K562 (cell line): ENCODE results near the gene CARMIL1. TPM values are rescaled to one million over a fixed set of nuclear protein-coding genes. Genes with fewer than 3 reads are reported as not detected.

Source experiments
- ATAC-seq: fragments of 200-7000 bp; cut with Tn5 transposase; 3 replicates; pipeline ENCODE4 v1.9.1; 2020; ENCODE audit warnings: moderate library complexity
- BruUV-seq: library from RNA; stranded (reverse); fragments of 400-500 nt; replicated peaks from 2 replicates; lab custom pipeline; 2021; lab: Mats Ljungman, UMichigan
- CTCF ChIA-PET: fragments of 300-600 bp; formaldehyde crosslinking; extraction: SDS; loops from one replicate; lab custom pipeline; 2021; ENCODE audit warnings: low intra/inter-chr PET ratio; lab: Yijun Ruan, JAX
- POLR2A ChIA-PET: fragments of 300-600, 350-650 bp; sonication (Branson Sonifier 250); formaldehyde crosslinking; extraction: SDS; loops from one replicate; lab custom pipeline; 2021; ENCODE audit warnings: antibody characterized with exemption, inconsistent platforms; lab: Yijun Ruan, JAX
- DNase-seq, 4 experiments: peaks; one replicate each; pipeline versions ENCODE4 v3.0.0 to v3.0.0-alpha.2; 2011 to 2018; ENCODE audit warnings: low spot score in 3 of 4, mixed read lengths in 3 of 4; ENCODE audit errors: extremely low read depth in 1 of 4
- FAIRE-seq: peaks from 2 replicates; lab custom pipeline; 2011; peaks lifted over from hg19 to GRCh38; lab: Jason Lieb, UNC
- H2AFZ ChIP-seq: 2 replicates; pipeline ENCODE4 v1.6.0; 2011; ENCODE audit warnings: low read depth, low read length, control low read depth, inconsistent platforms
- H3K27ac ChIP-seq: fragments of 200-600 bp; 3 replicates; pipeline ENCODE4 v1.8.0; 2011; ENCODE audit warnings: low read depth, mild to moderate bottlenecking, control low read depth, inconsistent platforms, low read length, moderate library complexity, mixed read lengths; ENCODE audit errors: extremely low read depth
- H3K27me3 ChIP-seq, 2 experiments: fragments of 300-600 bp in 1 of 2; 2 replicates in 1 of 2; 3 replicates in 1 of 2; pipeline versions ENCODE4 v1.6.0 to v1.8.0; 2011; ENCODE audit warnings: inconsistent platforms in 2 of 2, low read length in 2 of 2, mild to moderate bottlenecking in 1 of 2, mixed read lengths in 1 of 2, moderate library complexity in 1 of 2; ENCODE audit not compliant: control insufficient read depth in 2 of 2, insufficient read depth in 2 of 2
- H3K36me3 ChIP-seq: fragments of 300-600 bp; 3 replicates; pipeline ENCODE4 v1.8.0; 2011; ENCODE audit warnings: mild to moderate bottlenecking, low read length, inconsistent platforms; ENCODE audit not compliant: control insufficient read depth, insufficient read depth
- H3K4me1 ChIP-seq, 2 experiments: fragments of 200-600 bp in 1 of 2; replicated peaks in 1 of 2; 2 replicates in 1 of 2; 3 replicates in 1 of 2; pipeline versions ENCODE4 v1.5.1 to v1.8.0; 2011; ENCODE audit warnings: inconsistent platforms in 2 of 2, low read length in 2 of 2, mild to moderate bottlenecking in 1 of 2, mixed read lengths in 1 of 2, moderate library complexity in 1 of 2; ENCODE audit not compliant: control insufficient read depth in 2 of 2, insufficient read depth in 2 of 2
- H3K4me2 ChIP-seq: 2 replicates; pipeline ENCODE4 v1.6.1; 2011; ENCODE audit warnings: low read length, control low read depth, inconsistent platforms, mixed read lengths; ENCODE audit not compliant: insufficient read depth
- H3K4me3 ChIP-seq: fragments of 200-600 bp; sonication (generic), shearing (Covaris generic); 2 replicates; pipeline ENCODE4 v1.5.1; 2016; ENCODE audit warnings: control low read depth, inconsistent platforms
- H3K79me2 ChIP-seq: fragments of 200-600 bp; 3 replicates; pipeline ENCODE4 v1.8.0; 2011; ENCODE audit warnings: low read length, inconsistent platforms; ENCODE audit not compliant: control insufficient read depth, insufficient read depth
- H3K9ac ChIP-seq, 2 experiments: 2 replicates each; pipeline versions ENCODE4 v1.6.0 to v1.6.1; 2011; ENCODE audit warnings: low read depth in 2 of 2, low read length in 2 of 2, control low read depth in 1 of 2, inconsistent platforms in 1 of 2, mild to moderate bottlenecking in 1 of 2, mixed read lengths in 1 of 2; ENCODE audit not compliant: insufficient read depth in 1 of 2
- H3K9me1 ChIP-seq: one replicate; pipeline ENCODE4 v1.6.0; 2011; ENCODE audit warnings: inconsistent platforms, mild to moderate bottlenecking, low read length, moderate library complexity; ENCODE audit not compliant: control insufficient read depth, insufficient read depth
- H3K9me3 ChIP-seq: replicated peaks from 2 replicates; pipeline ENCODE4 v1.5.1; 2011; ENCODE audit warnings: low read depth, low read length, inconsistent platforms; ENCODE audit not compliant: control insufficient read depth, insufficient read depth
- H4K20me1 ChIP-seq: replicated peaks from 2 replicates; pipeline ENCODE4 v1.6.1; 2011; ENCODE audit warnings: low read length, inconsistent platforms, mixed read lengths; ENCODE audit not compliant: control insufficient read depth, insufficient read depth
- CTBP1 ChIP-seq: fragments of 450-650 bp; IDR thresholded peaks from 2 replicates; pipeline ENCODE4 v1.6.1; 2016; ENCODE audit warnings: borderline replicate concordance
- PHB ChIP-seq: fragments of 250-450 bp; sonication (Bioruptor Pico); IDR thresholded peaks from 2 replicates; pipeline ENCODE4 v1.5.0; 2021
- PHB2 ChIP-seq: fragments of 450-650 bp; IDR thresholded peaks from 2 replicates; pipeline ENCODE4 v1.6.1; 2017; ENCODE audit warnings: low read depth
- POLR2AphosphoS5 ChIP-seq: IDR thresholded peaks from 2 replicates; pipeline ENCODE4 v1.6.1; 2011; ENCODE audit warnings: mild to moderate bottlenecking, low read depth, low read length, moderate library complexity; ENCODE audit not compliant: control insufficient read depth, insufficient read depth
- TGIF2 ChIP-seq: sonication (generic); formaldehyde crosslinking; IDR thresholded peaks from 2 replicates; pipeline ENCODE4 v1.8.1; 2022; ENCODE audit warnings: mild to moderate bottlenecking, missing genetic modification reagents, moderate library complexity
- YBX1 ChIP-seq: fragments of 450-650 bp; IDR thresholded peaks from 2 replicates; pipeline ENCODE4 v1.7.1; 2016; ENCODE audit warnings: mild to moderate bottlenecking
- ZFX ChIP-seq: sonication (generic); formaldehyde crosslinking; IDR thresholded peaks from 2 replicates; pipeline ENCODE4 v1.8.0; 2022; ENCODE audit warnings: mild to moderate bottlenecking, missing genetic modification reagents, moderate library complexity
- WGBS: fragments of 100-300 bp; shearing (Covaris generic); methylation state at CpG from one replicate; pipeline ENCODE4 v1.1.6; 2016; ENCODE audit warnings: low coverage, mixed read lengths; ENCODE audit not compliant: insufficient coverage; ENCODE audit errors: missing lambda C conversion rate; 5-methylcytosine and 5-hydroxymethylcytosine counted together
- in situ Hi-C: fragments of 300-500 bp; cut with MboI; formaldehyde crosslinking; loops from 4 replicates; pipeline ENCODE4 v1.15.0; 2018; ENCODE audit warnings: inconsistent platforms, mixed read lengths
- intact Hi-C: fragments of 100-400 bp; cut with micrococcal nuclease; formaldehyde crosslinking; loops from 2 replicates; pipeline ENCODE4 v1.14.2; 2022
- polyA plus RNA-seq, 8 experiments: library from polyadenylated mRNA; depleted of rRNA in 4 of 8; stranded (reverse) in 5 of 8; unstranded in 3 of 8; fragments of >200 nt; fragmentation: Nextera tagmentation in 2 of 8; fragmentation: Illumina TruSeq in 1 of 8; extraction: Ambion mirVana in 2 of 8; extraction: Trizol in 1 of 8; gene quantifications; 2 replicates each; pipeline versions ENCODE4 v1.2.1 to v1.2.3, GENCODE V29; 2011 to 2014; ENCODE audit warnings: inconsistent platforms in 1 of 8, missing spikeins in 1 of 8
- total RNA-seq, 7 experiments: library from RNA; depleted of rRNA in 6 of 7; stranded (reverse); fragments of >200 nt in 6 of 7; fragmentation: Illumina TruSeq in 2 of 7; extraction: Trizol in 2 of 7; gene quantifications; 2 replicates each; pipeline versions ENCODE4 v1.2.1 to v1.2.3, GENCODE V29; 2011 to 2021; ENCODE audit warnings: low replicate concordance in 1 of 7
- TF ChIP-seq, protein P1 (sequence below): sonication (generic); formaldehyde crosslinking; IDR thresholded peaks from 2 replicates; pipeline ENCODE4 v1.9.0; 2022; ENCODE audit warnings: mild to moderate bottlenecking, missing genetic modification reagents
- TF ChIP-seq, protein P2 (sequence below): fragments of 450-650 bp; IDR thresholded peaks from one replicate; pipeline ENCODE4 v1.6.1; 2018; ENCODE audit warnings: mild to moderate bottlenecking, moderate library complexity; ENCODE audit not compliant: partially characterized antibody
- TF ChIP-seq, protein P3 (sequence below): fragments of 450-650 bp; formaldehyde crosslinking; IDR thresholded peaks from 2 replicates; pipeline ENCODE4 v1.4.0; 2022; ENCODE audit warnings: mild to moderate bottlenecking, moderate library complexity

Gene CARMIL1
- total and polyA plus RNA-seq, 9 of the 15 experiments (the other 6 are each of a cell fraction or from before 2014, with no cell fraction given): 0.04 to 0.32 (median 0.10) TPM; not detected in 1

DNA sequence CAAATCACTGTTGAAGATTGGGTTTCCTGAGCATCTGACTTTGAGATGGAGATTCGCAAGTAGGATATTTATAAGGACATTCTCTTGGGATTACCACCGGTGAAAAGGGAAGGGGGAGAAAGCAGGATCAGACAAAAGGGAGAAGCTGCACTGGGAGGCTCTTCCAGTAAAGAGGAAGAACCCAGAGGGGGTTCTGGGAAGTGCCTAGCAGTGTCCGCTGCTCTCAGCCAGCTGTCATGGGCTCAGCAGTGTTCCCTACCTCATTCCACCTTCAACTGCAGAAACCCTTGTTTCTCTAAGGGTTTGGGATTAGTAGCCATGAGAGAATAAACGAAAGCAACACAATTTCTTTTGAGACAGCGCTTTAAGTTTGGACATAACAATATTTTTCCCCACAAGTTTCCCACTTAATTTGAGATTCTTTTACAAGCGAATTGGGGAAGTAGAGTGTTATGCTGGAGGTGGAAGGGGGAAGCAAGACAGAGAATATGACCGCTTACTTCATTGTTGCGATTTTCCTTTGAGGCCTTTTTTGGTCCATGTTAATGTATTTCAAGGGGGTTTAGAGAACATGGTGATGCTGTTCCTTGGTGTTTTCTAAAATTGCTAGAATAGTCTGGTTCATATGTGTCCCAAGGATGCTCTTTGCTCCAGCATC is 218.3 kb downstream of the CARMIL1 start:
- 4% methylated on average over 8 of the region's 8 CpGs for WGBS

More for the DNA sequence above, 218.3 kb downstream of the CARMIL1 start:
- no peaks in the 10 kb centered on the region for H3K79me2 ChIP-seq
- FAIRE-seq (no peak), DNase-seq (no peak), ATAC-seq (no peak)
- BruUV-seq: no TSS peak
- H2AFZ ChIP-seq: no peak overlapping the region
- CTCF ChIA-PET: no interaction called here
- H3K9me3 ChIP-seq: no peaks in the 10 kb centered on the region
- H3K4me3 ChIP-seq: no peak overlapping the region
- TF ChIP-seq PHB2: no peak
- TF ChIP-seq POLR2AphosphoS5: no peak
- TF ChIP-seq, protein P1, sequence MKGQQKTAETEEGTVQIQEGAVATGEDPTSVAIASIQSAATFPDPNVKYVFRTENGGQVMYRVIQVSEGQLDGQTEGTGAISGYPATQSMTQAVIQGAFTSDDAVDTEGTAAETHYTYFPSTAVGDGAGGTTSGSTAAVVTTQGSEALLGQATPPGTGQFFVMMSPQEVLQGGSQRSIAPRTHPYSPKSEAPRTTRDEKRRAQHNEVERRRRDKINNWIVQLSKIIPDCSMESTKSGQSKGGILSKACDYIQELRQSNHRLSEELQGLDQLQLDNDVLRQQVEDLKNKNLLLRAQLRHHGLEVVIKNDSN (CRISPR knock-in tag): no peak
- no peak for TF ChIP-seq ZFX
- TF ChIP-seq TGIF2 (CRISPR knock-in tag): no peak
- TF ChIP-seq, protein P2, sequence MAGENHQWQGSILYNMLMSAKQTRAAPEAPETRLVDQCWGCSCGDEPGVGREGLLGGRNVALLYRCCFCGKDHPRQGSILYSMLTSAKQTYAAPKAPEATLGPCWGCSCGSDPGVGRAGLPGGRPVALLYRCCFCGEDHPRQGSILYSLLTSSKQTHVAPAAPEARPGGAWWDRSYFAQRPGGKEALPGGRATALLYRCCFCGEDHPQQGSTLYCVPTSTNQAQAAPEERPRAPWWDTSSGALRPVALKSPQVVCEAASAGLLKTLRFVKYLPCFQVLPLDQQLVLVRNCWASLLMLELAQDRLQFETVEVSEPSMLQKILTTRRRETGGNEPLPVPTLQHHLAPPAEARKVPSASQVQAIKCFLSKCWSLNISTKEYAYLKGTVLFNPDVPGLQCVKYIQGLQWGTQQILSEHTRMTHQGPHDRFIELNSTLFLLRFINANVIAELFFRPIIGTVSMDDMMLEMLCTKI: no peak
- no peak for TF ChIP-seq PHB
- no peak for TF ChIP-seq CTBP1
- TF ChIP-seq YBX1: no peak
- TF ChIP-seq, protein P3, sequence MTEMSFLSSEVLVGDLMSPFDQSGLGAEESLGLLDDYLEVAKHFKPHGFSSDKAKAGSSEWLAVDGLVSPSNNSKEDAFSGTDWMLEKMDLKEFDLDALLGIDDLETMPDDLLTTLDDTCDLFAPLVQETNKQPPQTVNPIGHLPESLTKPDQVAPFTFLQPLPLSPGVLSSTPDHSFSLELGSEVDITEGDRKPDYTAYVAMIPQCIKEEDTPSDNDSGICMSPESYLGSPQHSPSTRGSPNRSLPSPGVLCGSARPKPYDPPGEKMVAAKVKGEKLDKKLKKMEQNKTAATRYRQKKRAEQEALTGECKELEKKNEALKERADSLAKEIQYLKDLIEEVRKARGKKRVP: no peak
- in situ Hi-C loops: no loop called here
- H3K9me1 ChIP-seq: no peaks in the 10 kb centered on the region
- H3K9ac ChIP-seq: no peak overlapping the region
- intact Hi-C loops: no loop called here
- H3K27me3 ChIP-seq: peaks cover 0 to 10% of the 10 kb centered on the region in 2 experiments; a peak in 2 of 5 replicates
- H3K4me2 ChIP-seq: no peak overlapping the region
- 0 out of 2 replicates have a peak, but pooled peaks cover 4% of the 10 kb centered on the region for H4K20me1 ChIP-seq
- no peaks in the 10 kb centered on the region for H3K36me3 ChIP-seq
- POLR2A ChIA-PET: no interaction called here
- no peak overlapping the region for H3K27ac ChIP-seq
- no peaks in the 10 kb centered on the region for H3K4me1 ChIP-seq
